Fibroblast of the aortic adventitia (primary cell): Measurements from ENCODE around the gene ESPNL. TPM values are rescaled to one million over a fixed set of nuclear protein-coding genes. Genes with fewer than 3 reads are reported as not detected.

Experiments
- DNase-seq: peaks from one replicate; pipeline ENCODE4 v3.0.0-alpha.2; 2010; ENCODE audit warnings: low read depth
- H3K4me3 ChIP-seq: 2 replicates; pipeline ENCODE4 v1.5.1; 2011; ENCODE audit warnings: low read depth, mild to moderate bottlenecking, control low read depth, low read length, moderate library complexity
- CTCF ChIP-seq: IDR thresholded peaks from 2 replicates; pipeline ENCODE4 v1.5.1; 2011; ENCODE audit warnings: mild to moderate bottlenecking, low read length, control low read depth, inconsistent platforms; ENCODE audit not compliant: insufficient read depth
- total RNA-seq: library from RNA; depleted of rRNA; stranded (reverse); fragments of >200 nt; gene quantifications from 2 replicates; pipeline ENCODE4 v1.2.3, GENCODE V29; 2012; ENCODE audit warnings: low replicate concordance

Gene ESPNL
- total RNA-seq, 1 donor = 1.4 TPM

- no peak for DNase-seq
- no peak overlapping the region for H3K4me3 ChIP-seq
- TF ChIP-seq CTCF = no peak
Observed at GRCh38 chr2:238100821-238101771, 956 bp downstream of the ESPNL start.

GRCh38 chr2:238101891-238102841 lies 2.0 kb downstream of the ESPNL start:
- DNase-seq = no peak
- no peak overlapping the region for H3K4me3 ChIP-seq
- no peak for TF ChIP-seq CTCF

- no peak for DNase-seq
- no peak for TF ChIP-seq CTCF
- H3K4me3 ChIP-seq = no peak overlapping the region
Observed at GRCh38 chr2:238102865-238103264, 2.7 kb downstream of the ESPNL start.

GRCh38 chr2:238103465-238104225 lies 3.5 kb downstream of the ESPNL start:
- DNase-seq = no peak
- TF ChIP-seq CTCF = no peak

GRCh38 chr2:238104226-238104690 lies 4.1 kb downstream of the ESPNL start:
- no peak overlapping the region for H3K4me3 ChIP-seq
- TF ChIP-seq CTCF = no peak
- no peak for DNase-seq

More at GRCh38 chr2:238103465-238104225, 3.5 kb downstream of the ESPNL start:
- H3K4me3 ChIP-seq = no peak overlapping the region

GRCh38 chr2:238104691-238105371 lies 4.7 kb downstream of the ESPNL start:
- TF ChIP-seq CTCF = no peak
- no peak overlapping the region for H3K4me3 ChIP-seq
- DNase-seq = no peak
